ENCODE measurements around the gene KIFAP3. TPM values are rescaled to one million over a fixed set of nuclear protein-coding genes. Genes with fewer than 3 reads are reported as not detected.

KIFAP3 gene
- polyA plus RNA-seq, 4 donors, result 10.5 to 20.7 (median 14.6) TPM

- no peak for FAIRE-seq
- no peaks in the 10 kb centered on the region for H3K27me3 ChIP-seq (ENCODE audit: control insufficient read depth in 3 of 3, insufficient read depth in 3 of 3, low read length in 3 of 3)
- no peak overlapping the region for H3K27ac ChIP-seq (ENCODE audit: low read depth in 1 of 3, low read length in 2 of 3)
- H3K9me3 ChIP-seq (ENCODE audit: control insufficient read depth in 2 of 2, insufficient read depth in 1 of 2, low read depth in 1 of 2, low read length in 1 of 2), result no peaks in the 10 kb centered on the region
- H3K4me1 ChIP-seq (ENCODE audit: control insufficient read depth in 3 of 3, insufficient read depth in 2 of 3, low read depth in 1 of 3, low read length in 2 of 3), result no peaks in the 10 kb centered on the region
- DNase-seq, result no peak
- WGBS, 3 donors, result 88 to 92% (median 89%) methylated on average over 3 of the region's 3 CpGs
- H3K36me3 ChIP-seq (ENCODE audit: control insufficient read depth in 3 of 3, insufficient read depth in 2 of 3, low read depth in 1 of 3, low read length in 3 of 3), result peaks cover 0 to 3% (median 0%) of the 10 kb centered on the region in 3 donors
- H3K4me3 ChIP-seq (ENCODE audit: low read depth in 1 of 3, low read length in 3 of 3), result no peak overlapping the region
These were observed 116.6 kb downstream of the KIFAP3 start for GRCh38 chr1:169957884-169958283.

GRCh38 chr1:169951108-169951507, 123.4 kb downstream of the KIFAP3 start:
- Histone ChIP-seq H3K4me1 (ENCODE audit: control insufficient read depth in 3 of 3, insufficient read depth in 2 of 3, low read depth in 1 of 3, low read length in 2 of 3) (no peaks in the 10 kb centered on the region), H3K4me3 (ENCODE audit: low read depth in 1 of 3, low read length in 3 of 3) (no peak overlapping the region), H3K36me3 (ENCODE audit: control insufficient read depth in 3 of 3, insufficient read depth in 2 of 3, low read depth in 1 of 3, low read length in 3 of 3) (no peaks in the 10 kb centered on the region), H3K27me3 (ENCODE audit: control insufficient read depth in 3 of 3, insufficient read depth in 3 of 3, low read length in 3 of 3) (no peaks in the 10 kb centered on the region), H3K27ac (ENCODE audit: low read depth in 1 of 3, low read length in 2 of 3) (no peak overlapping the region), H3K9me3 (ENCODE audit: control insufficient read depth in 2 of 2, insufficient read depth in 1 of 2, low read depth in 1 of 2, low read length in 1 of 2) (no peaks in the 10 kb centered on the region)
- 83 to 96% (median 94%) methylated on average over 1 of the region's 1 CpG for WGBS, 3 donors
- DNase-seq (no peak), FAIRE-seq (no peak)

GRCh38 chr1:169949139-169949538, 125.4 kb downstream of the KIFAP3 start:
- no peak overlapping the region for H3K27ac ChIP-seq (ENCODE audit: low read depth in 1 of 3, low read length in 2 of 3)
- FAIRE-seq, result peak; percentile 87
- peaks cover 0 to 12% (median 0%) of the 10 kb centered on the region in 3 donors for H3K36me3 ChIP-seq (ENCODE audit: control insufficient read depth in 3 of 3, insufficient read depth in 2 of 3, low read depth in 1 of 3, low read length in 3 of 3)
- DNase-seq, result no peak
- no peaks in the 10 kb centered on the region for H3K4me1 ChIP-seq (ENCODE audit: control insufficient read depth in 3 of 3, insufficient read depth in 2 of 3, low read depth in 1 of 3, low read length in 2 of 3)
- H3K9me3 ChIP-seq (ENCODE audit: control insufficient read depth in 2 of 2, insufficient read depth in 1 of 2, low read depth in 1 of 2, low read length in 1 of 2), result no peaks in the 10 kb centered on the region
- H3K27me3 ChIP-seq (ENCODE audit: control insufficient read depth in 3 of 3, insufficient read depth in 3 of 3, low read length in 3 of 3), result no peaks in the 10 kb centered on the region
- no peak overlapping the region for H3K4me3 ChIP-seq (ENCODE audit: low read depth in 1 of 3, low read length in 3 of 3)

- DNase-seq (no peak), FAIRE-seq (no peak)
- H3K4me3 ChIP-seq (ENCODE audit: low read depth in 1 of 3, low read length in 3 of 3), result no peak overlapping the region
- no peak overlapping the region for H3K27ac ChIP-seq (ENCODE audit: low read depth in 1 of 3, low read length in 2 of 3)
- H3K27me3 ChIP-seq (ENCODE audit: control insufficient read depth in 3 of 3, insufficient read depth in 3 of 3, low read length in 3 of 3), result no peaks in the 10 kb centered on the region
- peaks cover 0 to 3% (median 0%) of the 10 kb centered on the region in 3 donors for H3K4me1 ChIP-seq (ENCODE audit: control insufficient read depth in 3 of 3, insufficient read depth in 2 of 3, low read depth in 1 of 3, low read length in 2 of 3)
- no peaks in the 10 kb centered on the region for H3K9me3 ChIP-seq (ENCODE audit: control insufficient read depth in 2 of 2, insufficient read depth in 1 of 2, low read depth in 1 of 2, low read length in 1 of 2)
- peaks cover 0 to 15% (median 0%) of the 10 kb centered on the region in 3 donors for H3K36me3 ChIP-seq (ENCODE audit: control insufficient read depth in 3 of 3, insufficient read depth in 2 of 3, low read depth in 1 of 3, low read length in 3 of 3)
These were observed 128.3 kb downstream of the KIFAP3 start for GRCh38 chr1:169946206-169946605.

- Histone ChIP-seq H3K27ac (ENCODE audit: low read depth in 1 of 3, low read length in 2 of 3) (no peak overlapping the region), H3K36me3 (ENCODE audit: control insufficient read depth in 3 of 3, insufficient read depth in 2 of 3, low read depth in 1 of 3, low read length in 3 of 3) (peaks cover 0 to 15% (median 0%) of the 10 kb centered on the region in 3 donors), H3K9me3 (ENCODE audit: control insufficient read depth in 2 of 2, insufficient read depth in 1 of 2, low read depth in 1 of 2, low read length in 1 of 2) (no peaks in the 10 kb centered on the region), H3K27me3 (ENCODE audit: control insufficient read depth in 3 of 3, insufficient read depth in 3 of 3, low read length in 3 of 3) (no peaks in the 10 kb centered on the region), H3K4me1 (ENCODE audit: control insufficient read depth in 3 of 3, insufficient read depth in 2 of 3, low read depth in 1 of 3, low read length in 2 of 3) (peaks cover 0 to 3% (median 0%) of the 10 kb centered on the region in 3 donors), H3K4me3 (ENCODE audit: low read depth in 1 of 3, low read length in 3 of 3) (no peak overlapping the region)
- no peak for DNase-seq
- no peak for FAIRE-seq
- 91 to 95% (median 91%) methylated on average over 4 of the region's 4 CpGs for WGBS, 3 donors
These were observed 129.3 kb downstream of the KIFAP3 start for GRCh38 chr1:169945181-169945580.

GRCh38 chr1:169944621-169945020, 129.9 kb downstream of the KIFAP3 start:
- H3K4me3 ChIP-seq (ENCODE audit: low read depth in 1 of 3, low read length in 3 of 3), result no peak overlapping the region
- H3K4me1 ChIP-seq (ENCODE audit: control insufficient read depth in 3 of 3, insufficient read depth in 2 of 3, low read depth in 1 of 3, low read length in 2 of 3), result peaks cover 0 to 3% (median 0%) of the 10 kb centered on the region in 3 donors
- H3K27me3 ChIP-seq (ENCODE audit: control insufficient read depth in 3 of 3, insufficient read depth in 3 of 3, low read length in 3 of 3), result no peaks in the 10 kb centered on the region
- WGBS, 3 donors, result 83 to 93% (median 88%) methylated on average over 3 of the region's 3 CpGs
- H3K27ac ChIP-seq (ENCODE audit: low read depth in 1 of 3, low read length in 2 of 3), result no peak overlapping the region
- no peak for FAIRE-seq
- H3K9me3 ChIP-seq (ENCODE audit: control insufficient read depth in 2 of 2, insufficient read depth in 1 of 2, low read depth in 1 of 2, low read length in 1 of 2), result no peaks in the 10 kb centered on the region
- peaks cover 0 to 15% (median 0%) of the 10 kb centered on the region in 3 donors for H3K36me3 ChIP-seq (ENCODE audit: control insufficient read depth in 3 of 3, insufficient read depth in 2 of 3, low read depth in 1 of 3, low read length in 3 of 3)
- DNase-seq, result no peak

GRCh38 chr1:169943963-169944526, 130.4 kb downstream of the KIFAP3 start:
- H3K9me3 ChIP-seq (ENCODE audit: control insufficient read depth in 2 of 2, insufficient read depth in 1 of 2, low read depth in 1 of 2, low read length in 1 of 2), result no peaks in the 10 kb centered on the region
- H3K4me1 ChIP-seq (ENCODE audit: control insufficient read depth in 3 of 3, insufficient read depth in 2 of 3, low read depth in 1 of 3, low read length in 2 of 3), result peaks cover 0 to 3% (median 0%) of the 10 kb centered on the region in 3 donors
- H3K27me3 ChIP-seq (ENCODE audit: control insufficient read depth in 3 of 3, insufficient read depth in 3 of 3, low read length in 3 of 3), result no peaks in the 10 kb centered on the region
- peaks cover 0 to 15% (median 0%) of the 10 kb centered on the region in 3 donors for H3K36me3 ChIP-seq (ENCODE audit: control insufficient read depth in 3 of 3, insufficient read depth in 2 of 3, low read depth in 1 of 3, low read length in 3 of 3)
- no peak overlapping the region for H3K4me3 ChIP-seq (ENCODE audit: low read depth in 1 of 3, low read length in 3 of 3)
- DNase-seq (no peak), FAIRE-seq (no peak)
- WGBS, 3 donors, result 89 to 90% (median 90%) methylated on average over 17 of the region's 17 CpGs
- no peak overlapping the region for H3K27ac ChIP-seq (ENCODE audit: low read depth in 1 of 3, low read length in 2 of 3)

GRCh38 chr1:169941982-169942830, 132.3 kb downstream of the KIFAP3 start:
- H3K27ac ChIP-seq (ENCODE audit: low read depth in 1 of 3, low read length in 2 of 3), result no peak overlapping the region
- H3K4me1 ChIP-seq (ENCODE audit: control insufficient read depth in 3 of 3, insufficient read depth in 2 of 3, low read depth in 1 of 3, low read length in 2 of 3), result peaks cover 0 to 3% (median 0%) of the 10 kb centered on the region in 3 donors
- H3K36me3 ChIP-seq (ENCODE audit: control insufficient read depth in 3 of 3, insufficient read depth in 2 of 3, low read depth in 1 of 3, low read length in 3 of 3), result peaks cover 0 to 15% (median 0%) of the 10 kb centered on the region in 3 donors
- no peaks in the 10 kb centered on the region for H3K9me3 ChIP-seq (ENCODE audit: control insufficient read depth in 2 of 2, insufficient read depth in 1 of 2, low read depth in 1 of 2, low read length in 1 of 2)
- FAIRE-seq, result no peak
- no peaks in the 10 kb centered on the region for H3K27me3 ChIP-seq (ENCODE audit: control insufficient read depth in 3 of 3, insufficient read depth in 3 of 3, low read length in 3 of 3)
- H3K4me3 ChIP-seq (ENCODE audit: low read depth in 1 of 3, low read length in 3 of 3), result no peak overlapping the region
- 74 to 93% (median 87%) methylated on average over 2 of the region's 2 CpGs for WGBS, 3 donors
- no peak for DNase-seq
